CD1c-positive myeloid dendritic cell (primary cell): Measurements from ENCODE around the gene LRRN1.
"Not testable (repeated sequence)": the region's sequence is repeated elsewhere in the genome, so short reads cannot be mapped to it uniquely, and the experiment has no call there.

Experiments used
- DNase-seq: peaks from one replicate; pipeline ENCODE4 v3.0.0-alpha.2; 2016; ENCODE audit errors: extremely low spot score

LRRN1 gene

DNA sequence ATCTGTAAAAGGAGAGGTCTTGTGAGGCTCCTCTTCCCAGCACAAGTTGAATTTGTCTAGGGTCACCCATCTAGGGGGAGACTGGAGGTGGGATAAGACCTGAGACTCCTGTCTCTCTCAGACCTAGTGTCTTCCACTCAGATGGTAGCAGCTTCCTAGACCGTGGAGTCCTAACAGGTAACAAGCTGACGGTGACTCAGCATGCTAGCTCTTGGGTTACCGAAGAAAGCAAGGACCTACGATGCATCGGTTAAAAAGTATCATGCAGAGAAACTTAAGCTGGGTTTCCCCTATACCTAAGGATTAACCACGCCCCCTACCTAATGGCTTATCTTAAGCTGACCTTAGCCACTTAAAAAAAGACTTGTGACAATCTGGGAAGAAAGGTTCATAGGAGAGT lies 7.6 kb downstream of the LRRN1 start:
- DNase-seq = no peak

DNA sequence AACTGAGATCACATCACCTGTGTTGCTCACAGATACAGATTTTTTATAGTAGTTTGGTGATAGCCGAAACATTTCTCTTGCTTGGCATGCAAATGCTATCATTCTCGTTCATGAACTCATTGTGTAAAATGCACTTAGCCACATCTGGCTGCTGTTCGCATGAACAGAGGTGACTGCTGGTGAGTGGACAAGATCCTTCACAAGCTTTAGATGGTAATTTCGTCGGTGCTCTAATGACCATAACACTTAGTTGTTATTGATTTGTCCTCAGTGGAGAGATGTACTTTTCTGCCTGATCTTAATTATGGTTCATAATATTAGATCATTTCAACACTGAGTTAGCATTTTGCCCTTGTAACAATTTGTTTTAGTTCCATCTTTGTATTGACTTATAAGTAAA lies 13.8 kb downstream of the LRRN1 start:
- no peak for DNase-seq

DNA sequence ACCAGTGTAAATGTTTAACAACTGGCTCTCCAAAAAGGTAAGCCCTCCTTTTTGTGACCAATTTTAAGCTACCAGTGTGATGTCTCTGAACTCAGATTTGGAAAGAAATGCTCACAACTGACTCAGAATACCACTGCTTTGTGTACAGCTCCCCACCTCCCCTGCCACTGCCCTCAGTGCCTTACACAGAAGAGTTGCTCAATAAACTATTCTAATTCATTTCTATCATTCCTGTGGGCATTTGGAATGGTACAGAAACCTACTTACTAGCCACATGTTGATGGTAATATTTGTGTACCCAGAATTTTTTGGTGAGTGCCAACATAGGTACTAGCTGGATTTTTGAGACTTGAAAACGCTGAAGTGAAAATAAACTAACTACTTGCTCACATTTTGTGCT lies 16.0 kb downstream of the LRRN1 start:
- DNase-seq = no peak

DNA sequence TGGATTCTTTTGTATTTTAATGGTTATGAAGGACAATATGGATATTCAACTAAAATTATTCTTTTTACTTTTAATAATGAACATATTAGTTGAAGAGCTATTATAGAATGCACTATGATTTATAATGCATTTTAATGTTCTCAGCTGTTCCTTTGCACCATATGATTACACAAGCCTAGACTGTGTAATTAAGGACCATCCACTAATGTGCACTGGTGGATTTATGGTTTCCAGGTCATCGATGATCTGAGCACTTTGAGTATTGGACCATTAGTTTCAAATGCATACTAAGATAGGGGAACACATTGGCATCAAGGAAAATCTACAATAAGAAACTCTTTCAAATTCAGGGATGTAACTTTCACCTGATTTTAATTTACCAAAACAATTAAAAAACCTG lies 16.8 kb downstream of the LRRN1 start:
- DNase-seq = no peak

DNA sequence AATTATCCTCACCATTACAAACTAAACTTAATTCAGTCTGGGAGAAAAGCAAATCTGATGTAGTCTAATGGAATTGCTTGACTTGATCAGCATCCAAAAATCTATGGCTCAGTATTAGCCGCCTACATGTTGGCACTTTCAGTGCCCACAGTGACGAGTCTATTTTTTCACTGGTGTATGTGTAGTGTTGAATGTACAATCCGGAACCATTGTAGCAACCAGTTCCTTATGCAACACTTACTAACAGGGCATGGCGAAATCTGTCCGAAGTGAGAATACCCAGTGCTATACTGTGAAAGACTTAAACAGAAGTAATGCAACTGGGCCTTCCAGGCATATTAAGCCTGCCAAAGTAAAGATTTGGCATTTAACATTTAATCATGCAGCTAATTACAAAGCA lies 18.6 kb downstream of the LRRN1 start:
- peak; percentile 50 for DNase-seq

DNA sequence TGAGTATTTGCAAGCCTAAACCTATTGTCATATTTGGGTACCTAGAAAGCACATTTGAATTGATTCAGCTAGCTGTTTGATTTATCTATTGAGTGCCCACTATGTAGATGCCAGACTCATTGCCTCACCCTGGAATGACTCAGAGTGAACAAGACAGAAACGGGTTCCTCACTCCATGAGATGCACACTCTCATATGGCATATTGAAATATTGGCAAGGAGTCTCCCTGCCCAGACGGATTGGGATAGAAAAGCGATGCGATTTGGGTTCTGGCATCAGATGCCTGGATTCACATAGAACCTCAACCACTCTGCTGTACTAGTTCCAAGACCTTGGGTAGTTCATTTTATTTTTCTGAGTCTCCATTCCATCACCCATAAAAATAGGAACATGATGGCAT lies 22.5 kb downstream of the LRRN1 start:
- no peak for DNase-seq

DNA sequence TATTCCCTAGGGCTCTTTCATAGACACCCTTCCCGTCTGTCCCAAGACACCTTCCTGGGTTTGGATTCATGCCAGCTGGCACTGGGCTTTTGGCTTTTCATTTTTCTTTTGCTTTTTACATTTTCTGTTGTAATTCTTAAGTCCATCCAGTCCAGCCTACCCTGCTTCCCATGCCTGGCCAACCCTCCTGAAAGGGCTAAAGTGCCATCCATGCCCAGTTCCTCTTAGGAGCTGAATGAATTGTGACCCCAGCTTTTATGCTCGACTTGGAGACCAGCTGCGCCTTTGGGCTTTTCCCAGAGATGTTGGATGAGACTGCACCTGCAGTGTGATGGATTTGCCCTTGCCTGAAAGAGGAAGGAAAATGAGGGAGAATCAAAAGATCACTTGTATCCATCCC lies 25.8 kb downstream of the LRRN1 start:
- DNase-seq = no peak

DNA sequence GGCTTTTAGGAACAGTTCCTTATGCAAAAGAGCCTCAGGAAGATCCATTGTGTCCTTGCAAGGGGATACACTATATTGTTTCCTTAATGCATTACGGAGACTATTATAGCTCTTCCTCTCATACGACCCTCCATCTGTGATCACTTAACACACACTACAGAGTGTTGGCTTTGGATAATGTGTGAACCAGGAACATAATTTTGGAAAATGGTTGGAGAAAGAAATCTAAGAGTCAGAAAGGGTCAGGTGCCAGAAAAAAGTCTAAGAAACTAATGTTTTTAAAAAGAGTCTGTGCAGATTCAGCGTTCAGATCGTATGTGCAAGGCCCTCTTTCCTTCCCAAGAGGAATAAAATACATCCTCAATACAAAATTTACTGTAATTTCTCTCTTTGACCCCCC lies 27.3 kb downstream of the LRRN1 start:
- DNase-seq = no peak

DNA sequence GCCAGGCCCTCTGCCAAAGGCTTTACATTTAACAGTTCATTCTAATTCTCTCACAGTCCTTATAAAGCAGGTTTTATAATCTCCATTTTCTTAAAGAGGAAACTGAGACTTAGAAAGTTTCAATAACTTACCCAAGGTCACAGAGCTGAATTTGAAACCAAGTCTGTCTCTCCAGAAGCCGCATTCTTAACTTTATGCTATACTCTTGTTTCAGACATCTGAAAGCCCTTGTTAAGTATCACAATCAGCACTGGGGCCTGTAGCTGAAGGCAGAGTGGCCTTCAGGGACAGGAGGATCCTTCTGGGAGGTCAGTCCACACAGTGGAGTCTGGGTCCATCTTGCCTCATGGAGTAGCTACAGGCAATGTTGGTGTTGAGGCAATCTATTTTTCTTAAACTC lies 27.9 kb downstream of the LRRN1 start:
- no peak for DNase-seq

DNA sequence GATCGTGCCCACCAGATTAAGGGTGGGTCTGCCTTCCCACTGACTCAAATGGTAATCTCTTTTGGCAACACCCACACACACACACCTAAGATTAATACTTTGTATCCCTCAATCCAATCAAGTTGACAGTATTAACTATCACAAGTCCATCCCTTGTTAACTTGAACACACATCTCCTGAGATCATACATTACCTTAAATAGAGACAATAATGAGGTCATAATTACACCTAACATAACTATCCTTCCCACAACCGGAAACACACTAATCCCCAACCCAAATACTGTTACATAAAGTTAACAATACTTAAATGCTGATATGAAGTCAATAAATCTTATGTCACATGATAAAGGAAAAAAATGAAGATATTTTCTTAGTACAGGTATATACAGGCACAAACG lies 29.2 kb downstream of the LRRN1 start:
- DNase-seq = not testable (repeated sequence)

DNA sequence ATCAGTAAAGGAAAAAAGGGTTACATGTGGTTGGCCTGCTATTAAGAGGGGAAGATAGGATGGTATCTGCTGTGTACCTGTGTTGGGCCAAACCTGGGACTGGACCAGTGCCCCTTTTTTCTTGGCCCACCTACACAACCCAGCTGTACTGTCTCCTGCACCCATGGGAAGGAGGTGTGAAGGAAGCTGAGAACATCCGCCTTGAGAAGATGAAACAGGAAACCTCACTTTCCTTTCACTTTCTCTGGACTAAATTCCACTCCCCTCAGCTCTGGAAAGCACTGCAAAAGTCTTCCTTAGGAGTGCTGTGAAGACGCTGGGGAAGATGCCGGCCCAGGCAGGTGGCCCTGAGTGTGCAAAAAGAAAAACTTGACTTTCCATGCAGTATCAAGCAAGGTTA lies 37.6 kb downstream of the LRRN1 start:
- DNase-seq = no peak

DNA sequence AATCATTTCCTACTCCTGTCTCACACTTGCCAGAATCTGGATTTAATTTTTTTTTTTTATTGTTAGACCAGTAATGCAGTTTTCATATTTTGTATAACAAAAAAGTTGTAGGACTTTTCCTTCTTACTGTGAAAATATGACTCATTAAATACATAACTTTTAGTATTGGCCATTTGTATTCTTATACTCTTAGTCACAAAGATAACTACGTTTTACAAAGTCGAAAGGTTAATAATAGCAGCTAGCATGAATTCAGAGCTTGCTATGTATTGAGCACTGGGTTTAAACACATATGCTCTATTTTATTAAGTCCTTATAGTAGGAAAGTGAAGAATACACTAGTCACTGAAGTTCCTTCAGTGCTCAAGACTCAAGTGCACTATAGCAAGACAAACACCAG lies 43.1 kb downstream of the LRRN1 start:
- no peak for DNase-seq

DNA sequence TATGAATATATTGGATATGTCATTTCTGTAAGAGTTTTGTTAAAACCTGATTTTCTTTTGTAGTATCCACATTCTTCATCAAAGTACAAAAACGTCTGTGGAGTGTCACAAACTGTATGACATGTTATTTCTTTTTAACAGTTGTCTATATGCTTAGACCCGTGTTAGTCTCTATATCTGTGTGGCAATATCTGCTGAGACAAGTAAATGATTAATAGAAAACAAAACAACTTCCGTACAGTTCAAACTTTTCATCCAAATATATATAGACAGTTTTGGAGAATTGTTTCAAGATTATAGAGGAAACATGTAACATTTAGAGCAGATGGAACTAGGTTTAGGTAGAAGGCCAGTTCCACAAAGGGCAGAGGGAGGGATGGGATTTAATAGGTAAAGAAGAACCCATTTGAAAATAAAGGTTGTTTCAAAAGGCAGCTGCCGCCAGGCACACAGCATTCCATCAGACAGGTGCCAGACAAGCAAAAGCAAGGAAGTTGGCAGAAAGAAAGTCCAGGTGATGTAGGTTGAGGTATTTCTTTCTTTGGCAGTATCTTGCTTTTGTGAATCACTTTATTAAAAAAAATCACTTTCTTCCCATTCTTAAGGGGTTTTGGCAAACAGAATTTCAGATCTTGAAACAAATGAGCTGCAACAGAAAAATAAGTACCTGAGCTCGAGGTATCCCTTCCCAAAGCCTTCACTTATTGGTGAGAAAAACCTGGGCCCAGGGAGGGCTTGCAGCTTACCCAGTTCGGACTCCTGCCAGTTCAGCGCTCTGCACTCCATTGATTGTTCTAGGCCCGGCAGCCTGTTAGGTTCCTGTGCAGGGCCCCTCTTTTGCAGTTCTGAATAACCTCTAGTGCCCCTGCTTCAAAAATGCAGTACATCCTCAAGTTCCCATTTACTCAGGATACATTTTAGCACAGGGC lies 49.0 kb downstream of the LRRN1 start:
- DNase-seq = no peak

DNA sequence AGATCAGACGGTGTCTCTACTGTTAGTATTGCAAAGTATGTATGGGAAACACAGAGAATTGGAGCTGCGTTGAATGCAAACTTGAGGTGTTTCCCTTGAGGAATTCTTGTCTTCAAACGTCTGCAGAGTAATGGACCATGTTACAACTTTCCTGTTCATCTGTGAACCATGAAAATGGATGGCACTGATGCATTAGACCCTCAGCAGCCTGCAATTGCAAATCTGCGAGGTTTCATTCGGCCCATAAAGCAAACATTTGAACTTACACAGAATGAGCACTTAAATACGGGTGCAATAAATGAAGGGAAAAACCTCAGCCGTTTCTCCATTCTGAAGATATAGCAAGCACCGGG lies 49.7 kb downstream of the LRRN1 start:
- DNase-seq = no peak

DNA sequence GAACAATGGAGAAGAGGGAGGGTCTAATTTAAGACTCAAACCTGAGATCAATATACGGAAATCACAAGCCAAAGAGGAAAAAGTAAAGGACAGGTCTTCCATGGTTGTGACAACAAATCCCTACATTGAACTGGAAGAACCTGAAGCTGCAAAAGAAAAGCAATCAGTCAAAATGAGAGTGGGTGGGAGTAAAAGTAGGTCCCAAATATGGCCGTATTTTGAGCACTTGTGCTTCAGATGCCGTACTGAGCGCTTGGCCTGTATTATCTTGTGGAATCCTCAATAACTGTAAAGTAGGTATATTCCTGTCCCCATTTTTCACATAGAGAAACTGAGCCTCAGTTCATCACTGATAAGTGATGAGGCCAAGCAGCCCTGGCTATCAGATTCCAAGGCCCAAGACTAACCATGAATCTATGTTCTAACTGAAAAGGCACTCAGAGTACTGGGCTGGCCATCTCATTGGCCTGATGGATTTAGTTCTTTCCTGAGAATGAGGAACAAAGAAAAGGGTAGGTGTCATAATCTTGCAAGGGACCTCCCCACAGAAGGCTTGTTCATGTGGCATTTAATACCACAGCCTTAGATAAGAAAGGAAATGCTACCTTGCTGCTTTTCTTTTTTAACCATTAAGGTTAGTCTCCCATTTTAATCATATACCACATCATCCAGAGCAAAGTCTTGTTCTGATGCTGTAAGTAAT lies 52.5 kb downstream of the LRRN1 start:
- peak; percentile 30 for DNase-seq

DNA sequence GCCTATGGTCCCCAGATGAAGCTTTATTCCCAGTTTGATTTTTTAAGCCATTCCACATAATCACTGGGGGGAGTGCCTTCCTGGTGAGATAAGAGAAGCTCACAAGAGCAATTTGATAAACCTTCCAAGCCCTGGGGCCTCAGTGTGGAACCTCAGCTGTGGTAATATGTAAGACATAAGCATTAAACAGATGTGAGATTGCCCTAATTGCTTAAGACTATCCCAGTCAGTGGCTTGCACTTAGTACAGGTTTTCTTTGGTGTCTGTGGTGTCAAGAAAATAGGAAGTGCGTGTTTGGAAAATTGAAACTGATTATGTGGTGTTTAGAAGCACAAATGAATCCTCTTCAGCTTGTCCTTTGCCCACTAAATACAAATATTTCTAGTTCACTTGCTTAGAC lies 54.3 kb downstream of the LRRN1 start:
- peak; percentile 4 for DNase-seq

DNA sequence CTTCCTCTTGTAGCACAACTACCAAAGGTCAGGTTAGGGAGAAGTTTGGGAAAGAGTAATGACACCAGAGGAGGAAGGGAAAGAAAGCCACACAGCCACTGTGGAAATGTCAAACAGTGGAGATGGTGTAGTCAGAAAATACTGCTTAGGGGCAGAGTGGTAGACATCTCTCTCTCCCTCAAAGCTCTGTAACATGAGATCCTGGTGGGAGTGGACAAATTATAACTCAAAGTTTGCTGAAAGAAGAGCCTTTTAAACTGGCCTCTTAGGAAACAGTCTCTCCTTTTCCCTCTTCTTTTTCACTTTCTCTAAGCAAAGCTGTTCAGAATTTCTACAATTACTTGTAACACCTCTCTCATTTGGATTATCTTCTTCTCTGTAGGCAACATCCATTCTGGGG lies 55.8 kb downstream of the LRRN1 start:
- DNase-seq = no peak

DNA sequence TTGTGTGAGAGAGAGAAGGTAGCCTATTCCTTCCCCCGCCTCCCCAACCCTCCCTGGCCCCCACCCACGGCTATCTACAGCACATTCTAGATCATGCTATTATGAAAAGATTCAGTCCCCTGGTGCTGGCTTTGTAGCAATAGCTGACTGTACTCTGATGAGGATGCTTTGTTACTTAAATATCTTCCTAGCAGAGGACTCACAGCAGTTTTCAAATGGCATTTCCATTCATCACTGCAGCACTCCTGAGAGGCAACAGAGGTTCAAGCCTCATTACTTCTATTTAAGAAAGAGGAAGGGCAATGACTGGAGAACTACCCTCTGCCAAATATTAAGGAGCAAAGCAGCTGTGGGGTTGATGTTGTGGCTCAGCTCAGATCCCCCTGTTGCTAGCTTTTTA lies 61.0 kb downstream of the LRRN1 start:
- no peak for DNase-seq

DNA sequence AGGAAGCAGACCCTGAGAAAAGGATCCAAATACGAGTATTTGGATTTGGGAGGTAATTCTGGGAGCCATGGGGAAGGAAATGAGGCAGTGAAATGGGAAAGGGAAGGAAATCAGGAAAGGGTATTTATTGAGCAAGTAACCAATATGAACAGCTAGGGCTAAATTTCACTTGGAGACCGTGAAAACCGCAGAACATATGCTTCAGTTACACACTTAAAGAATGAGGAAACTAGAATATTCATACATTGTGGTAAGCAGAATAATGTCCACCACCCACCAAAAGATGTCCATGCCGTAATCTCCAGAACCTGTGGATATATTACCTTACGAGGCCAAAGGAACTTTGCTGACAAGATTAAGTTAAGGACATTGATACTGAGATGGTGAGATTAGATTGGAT lies 63.3 kb downstream of the LRRN1 start:
- DNase-seq = no peak

DNA sequence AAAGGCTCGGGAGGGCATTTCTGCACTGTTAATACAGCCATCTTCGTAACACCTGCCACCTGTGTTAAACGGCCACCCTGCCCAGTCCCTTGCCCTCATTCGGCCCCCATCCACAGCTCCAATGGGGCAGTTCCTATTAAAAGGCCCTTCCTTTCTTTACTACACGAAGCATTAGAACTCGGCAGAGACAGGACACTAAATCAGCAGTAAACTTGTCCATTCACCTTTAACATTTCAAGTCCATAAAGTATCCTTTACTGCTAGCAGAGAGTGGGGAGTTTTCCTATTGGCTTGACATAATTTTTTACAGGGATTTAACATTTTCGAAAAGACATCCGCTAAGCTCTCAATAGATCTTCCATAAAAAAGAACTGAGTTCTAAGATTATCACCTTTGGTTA lies 76.3 kb downstream of the LRRN1 start:
- no peak for DNase-seq

DNA sequence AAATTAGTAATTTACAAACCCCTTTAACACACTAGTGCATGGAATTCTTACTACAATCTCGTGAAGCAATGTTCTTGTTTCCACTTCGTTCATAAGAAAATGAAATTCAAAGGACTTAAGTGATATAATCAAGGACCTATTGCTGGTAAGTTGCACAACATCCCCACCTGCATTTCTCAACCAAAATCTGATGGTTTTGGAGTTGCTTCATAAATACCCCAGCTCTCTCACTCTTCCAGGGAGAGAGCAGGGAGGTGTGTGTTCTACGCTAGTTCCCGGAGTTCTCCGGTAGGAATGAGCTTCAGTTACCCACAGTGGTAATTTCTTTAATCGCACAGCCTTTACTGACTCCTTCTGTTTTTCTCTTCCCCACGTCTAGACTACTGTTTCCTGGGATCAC lies 81.8 kb downstream of the LRRN1 start:
- no peak for DNase-seq

DNA sequence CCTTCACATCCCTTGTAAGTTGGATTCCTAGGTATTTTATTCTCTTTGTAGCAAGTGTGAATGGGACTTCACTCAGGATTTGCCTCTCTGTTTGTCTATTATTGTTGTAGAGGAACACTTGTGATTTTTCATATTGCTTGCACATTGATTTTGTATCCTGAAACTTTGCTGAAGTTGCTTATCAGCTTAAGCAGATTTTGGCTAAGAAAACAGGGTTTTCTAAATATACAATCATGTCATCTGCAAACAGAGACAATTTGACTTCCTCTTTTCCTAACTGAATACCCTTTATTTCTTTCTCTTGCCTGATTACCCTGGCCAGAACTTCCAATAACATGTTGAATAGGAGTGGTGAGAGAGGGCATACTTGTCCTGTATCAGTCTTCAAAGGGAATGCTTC lies 88.1 kb downstream of the LRRN1 start:
- not testable (repeated sequence) for DNase-seq

DNA sequence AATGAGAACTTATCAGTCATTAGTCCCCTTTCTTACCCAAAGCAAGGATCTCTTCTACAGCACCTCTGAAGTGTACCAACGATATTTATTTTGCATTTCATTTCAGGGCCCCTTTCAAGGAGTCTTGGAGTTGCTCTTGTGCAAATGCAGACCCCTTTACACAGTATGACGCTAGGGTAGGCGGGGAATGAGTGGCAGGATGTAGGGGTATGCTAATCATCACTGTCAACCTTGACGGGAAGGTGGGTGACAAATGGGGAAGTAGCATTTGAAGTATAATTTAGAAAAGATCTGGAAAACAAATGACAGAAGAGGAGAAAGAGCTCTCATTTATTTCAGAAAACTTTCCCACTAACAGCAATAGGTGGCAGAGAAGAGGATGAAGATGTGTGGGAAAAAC lies 94.4 kb downstream of the LRRN1 start:
- no peak for DNase-seq
